Renal pelvis (tissue), 4 donors: ENCODE data around the gene COL13A1. TPM values are rescaled to one million over a fixed set of nuclear protein-coding genes. Genes with fewer than 3 reads are reported as not detected.

Experiments
- DNase-seq: peaks from one replicate; pipeline ENCODE4 v3.0.0-alpha.2; 2013
- polyA plus RNA-seq, 3 donors: library from polyadenylated mRNA; unstranded; fragments of 120-200 nt; gene quantifications; one replicate each; pipeline ENCODE4 v1.2.1, GENCODE V29; 2013; ENCODE audit not compliant: insufficient read length in 3 of 3

COL13A1 gene
- polyA plus RNA-seq, 3 donors, result 29.1 to 29.6 (median 29.6) TPM

- DNase-seq, result no peak
Observed at GRCh38 chr10:69818676-69819239, 17.1 kb downstream of the COL13A1 start.

GRCh38 chr10:69819716-69820506 lies 18.2 kb downstream of the COL13A1 start:
- no peak for DNase-seq

- no peak for DNase-seq
Observed at GRCh38 chr10:69820817-69821216, 19.1 kb downstream of the COL13A1 start.

GRCh38 chr10:69825604-69826003 lies 23.9 kb downstream of the COL13A1 start:
- no peak for DNase-seq

GRCh38 chr10:69826094-69826493 lies 24.4 kb downstream of the COL13A1 start:
- no peak for DNase-seq

GRCh38 chr10:69826789-69827554 lies 25.3 kb downstream of the COL13A1 start:
- DNase-seq, result no peak

- DNase-seq, result no peak
Observed at GRCh38 chr10:69828144-69828870, 26.6 kb downstream of the COL13A1 start.

GRCh38 chr10:69829775-69830174 lies 28.1 kb downstream of the COL13A1 start:
- DNase-seq, result no peak

- no peak for DNase-seq
Observed at GRCh38 chr10:69831231-69831855, 29.6 kb downstream of the COL13A1 start.

- no peak for DNase-seq
Observed at GRCh38 chr10:69835233-69835632, 33.5 kb downstream of the COL13A1 start.

GRCh38 chr10:69835875-69836730 lies 34.4 kb downstream of the COL13A1 start:
- peak; percentile 79 for DNase-seq

GRCh38 chr10:69836731-69837030 lies 35.0 kb downstream of the COL13A1 start:
- DNase-seq, result no peak

- no peak for DNase-seq
Observed at GRCh38 chr10:69837261-69837660, 35.6 kb downstream of the COL13A1 start.

GRCh38 chr10:69838418-69838817 lies 36.7 kb downstream of the COL13A1 start:
- DNase-seq, result no peak

- DNase-seq, result no peak
Observed at GRCh38 chr10:69838853-69839252, 37.1 kb downstream of the COL13A1 start.

- no peak for DNase-seq
Observed at GRCh38 chr10:69839696-69840345, 38.1 kb downstream of the COL13A1 start.

- DNase-seq, result no peak
Observed at GRCh38 chr10:69840773-69841172, 39.1 kb downstream of the COL13A1 start.

- DNase-seq, result no peak
Observed at GRCh38 chr10:69842020-69842419, 40.3 kb downstream of the COL13A1 start.

- DNase-seq, result no peak
Observed at GRCh38 chr10:69842882-69843281, 41.2 kb downstream of the COL13A1 start.

GRCh38 chr10:69843923-69844322 lies 42.2 kb downstream of the COL13A1 start:
- no peak for DNase-seq
